C4-2B (cell line): ENCODE measurements around the gene PLAU.

Source experiments
- CTCF ChIP-seq: fragments of 450-650 bp; conservative IDR thresholded peaks from 2 replicates; pipeline ENCODE4 v1.5.1; 2017; ENCODE audit warnings: mild to moderate bottlenecking
- ZFX ChIP-seq: fragments of 450-650 bp; IDR thresholded peaks from 2 replicates; pipeline ENCODE4 v1.6.1; 2017

GRCh38 chr10:73902351-73902750, 8.6 kb upstream of the PLAU start:
- TF ChIP-seq CTCF (no peak), ZFX (no peak)
